ENCODE results near the gene NUS1.
"Not testable (repeated sequence)": the region's sequence is repeated elsewhere in the genome, so short reads cannot be mapped to it uniquely, and the experiment has no call there.

NUS1 gene

GRCh38 chr6:117718895-117719294, 43.6 kb downstream of the NUS1 start:
- DNase-seq (ENCODE audit: low spot score) = no peak

GRCh38 chr6:117721520-117721919, 46.3 kb downstream of the NUS1 start:
- not testable (repeated sequence) for DNase-seq (ENCODE audit: low spot score)

GRCh38 chr6:117728626-117729025, 53.4 kb downstream of the NUS1 start:
- DNase-seq (ENCODE audit: low spot score) = no peak

- DNase-seq (ENCODE audit: low spot score) = no peak
Observed at GRCh38 chr6:117729613-117730012, 54.3 kb downstream of the NUS1 start.

GRCh38 chr6:117733341-117733740, 58.1 kb downstream of the NUS1 start:
- DNase-seq (ENCODE audit: low spot score) = no peak

- DNase-seq (ENCODE audit: low spot score) = no peak
Observed at GRCh38 chr6:117739869-117740268, 64.6 kb downstream of the NUS1 start.

- DNase-seq (ENCODE audit: low spot score) = no peak
Observed at GRCh38 chr6:117740605-117741004, 65.3 kb downstream of the NUS1 start.

GRCh38 chr6:117750675-117751074, 75.4 kb downstream of the NUS1 start:
- DNase-seq (ENCODE audit: low spot score) = not testable (repeated sequence)

Data from GM03348 (cell line).